GM19455 (cell line): Measurements from ENCODE around the gene IQSEC1.
A peak's percentile ranks its signal among the peaks of the same experiment; 100 is the strongest.

Experiments used
- ATAC-seq: cut with Tn5 transposase; IDR thresholded peaks from one replicate; pipeline ENCODE4 v1.9.1; 2021; ENCODE audit not compliant: unreplicated experiment

Gene IQSEC1

DNA sequence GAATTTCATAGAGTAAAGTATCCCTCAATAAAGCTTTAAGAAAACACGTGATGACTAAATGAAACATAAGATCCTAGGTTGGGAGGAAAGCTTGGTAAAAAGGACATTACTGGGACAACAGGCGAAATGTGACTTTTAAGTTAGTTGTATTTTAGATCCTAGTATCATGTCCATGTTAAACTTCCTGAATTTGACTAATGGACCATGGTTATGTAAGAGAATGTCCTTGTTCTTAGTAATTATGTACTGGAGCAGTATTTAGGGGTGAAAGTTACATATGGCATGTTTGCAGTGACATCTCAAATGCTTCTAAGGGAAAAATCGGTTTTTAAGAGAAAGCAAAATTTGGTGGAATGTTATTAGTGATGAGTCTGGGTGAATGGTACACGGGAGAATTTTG, 69.6 kb downstream of the IQSEC1 start:
- ATAC-seq, result no peak

DNA sequence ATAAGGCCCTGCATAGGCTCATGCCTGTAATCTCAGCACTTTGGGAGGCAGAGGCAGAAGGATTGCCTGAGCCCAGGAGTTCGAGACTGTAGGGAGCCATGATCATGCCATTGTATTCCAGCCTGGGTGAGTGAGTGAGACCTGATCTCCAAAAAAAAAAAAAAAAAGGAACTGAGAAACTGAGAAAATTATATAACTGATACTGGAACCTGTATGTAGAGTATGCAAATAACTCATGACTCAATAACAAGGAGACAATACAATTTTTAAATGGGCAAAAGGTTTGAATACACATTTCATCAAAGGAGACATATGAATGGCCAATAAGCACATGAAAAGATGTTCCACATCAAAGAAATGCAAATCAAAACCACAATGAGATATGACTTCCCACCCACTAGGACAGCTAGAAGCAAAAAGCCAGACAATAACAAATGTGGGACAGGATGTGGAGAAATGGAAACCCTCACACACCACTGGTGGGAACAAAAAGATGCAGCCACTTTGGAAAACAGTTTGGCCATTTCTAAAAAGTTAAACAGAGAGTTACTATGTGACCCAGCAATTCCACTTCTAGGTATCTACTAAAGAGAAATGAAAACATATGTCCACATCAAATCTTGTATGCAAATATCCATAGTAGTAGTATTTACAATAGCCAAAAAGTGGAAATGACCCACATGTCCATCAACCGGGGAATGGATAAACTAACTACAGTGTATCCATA, 70.7 kb downstream of the IQSEC1 start:
- peak; percentile 56 for ATAC-seq

GRCh38 chr3:12999147-13000140, 73.8 kb downstream of the IQSEC1 start:
- no peak for ATAC-seq

GRCh38 chr3:12998648-12999047, 74.6 kb downstream of the IQSEC1 start:
- no peak for ATAC-seq

- no peak for ATAC-seq
Measured at GRCh38 chr3:12997387-12997786, 75.8 kb downstream of the IQSEC1 start.

DNA sequence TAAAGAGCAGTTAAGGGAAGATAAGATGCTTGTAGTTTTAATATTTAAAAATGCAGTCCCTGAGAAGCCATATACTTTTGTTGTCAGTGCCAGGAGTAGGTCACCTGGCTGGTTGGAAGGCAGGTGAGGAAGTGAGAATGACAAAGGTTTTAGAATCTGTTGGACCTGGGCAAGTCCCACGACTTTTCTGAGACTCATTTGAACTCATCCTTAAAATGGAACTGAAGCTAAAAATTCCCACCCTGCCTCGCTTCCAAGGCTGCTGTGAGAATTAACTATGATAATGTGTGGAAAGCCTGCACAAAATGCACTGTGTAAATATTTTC, 77.1 kb downstream of the IQSEC1 start:
- ATAC-seq, result no peak

- ATAC-seq, result no peak
Measured at GRCh38 chr3:12995389-12996180, 77.6 kb downstream of the IQSEC1 start.

DNA sequence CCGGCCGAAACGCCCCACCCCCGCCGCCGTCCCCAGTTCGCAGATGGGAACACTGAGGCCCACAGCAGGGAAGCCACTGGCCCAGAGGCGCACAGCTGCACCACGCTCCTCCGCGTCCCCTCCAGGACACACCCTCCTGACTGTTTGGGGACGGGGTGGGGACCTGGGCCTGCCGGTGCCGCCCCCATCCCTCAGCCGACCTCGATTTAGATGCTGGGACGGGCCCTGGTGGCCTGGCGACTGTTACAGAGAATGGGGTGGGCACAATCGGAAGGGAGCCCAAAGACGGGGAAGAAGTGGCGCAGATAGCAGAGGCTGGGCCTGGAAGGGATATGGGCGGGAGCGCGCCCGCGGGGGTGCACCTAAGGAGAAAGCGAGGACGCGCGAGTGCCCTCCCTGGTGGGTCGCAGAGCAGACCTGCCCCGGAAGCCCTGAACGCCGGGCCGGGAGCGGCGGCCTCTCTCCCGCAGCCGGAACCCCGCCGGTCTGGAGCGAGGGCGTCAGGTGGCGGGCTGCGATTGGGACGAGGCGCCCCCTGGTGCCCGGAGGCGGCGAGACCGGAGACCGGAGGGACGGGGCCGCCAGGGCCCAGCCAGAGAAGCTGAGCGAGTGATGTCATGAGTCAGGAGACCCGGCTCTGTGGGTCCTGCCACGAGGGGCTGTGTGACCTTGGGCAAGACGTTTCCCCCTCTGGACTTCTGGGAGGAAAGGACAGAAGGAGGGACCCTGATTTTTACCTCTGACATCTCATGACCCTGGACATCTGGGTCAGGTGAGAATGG, 78.4 kb downstream of the IQSEC1 start:
- ATAC-seq, result peak; percentile 82

- no peak for ATAC-seq
Measured at GRCh38 chr3:12994357-12994606, 78.9 kb downstream of the IQSEC1 start.

DNA sequence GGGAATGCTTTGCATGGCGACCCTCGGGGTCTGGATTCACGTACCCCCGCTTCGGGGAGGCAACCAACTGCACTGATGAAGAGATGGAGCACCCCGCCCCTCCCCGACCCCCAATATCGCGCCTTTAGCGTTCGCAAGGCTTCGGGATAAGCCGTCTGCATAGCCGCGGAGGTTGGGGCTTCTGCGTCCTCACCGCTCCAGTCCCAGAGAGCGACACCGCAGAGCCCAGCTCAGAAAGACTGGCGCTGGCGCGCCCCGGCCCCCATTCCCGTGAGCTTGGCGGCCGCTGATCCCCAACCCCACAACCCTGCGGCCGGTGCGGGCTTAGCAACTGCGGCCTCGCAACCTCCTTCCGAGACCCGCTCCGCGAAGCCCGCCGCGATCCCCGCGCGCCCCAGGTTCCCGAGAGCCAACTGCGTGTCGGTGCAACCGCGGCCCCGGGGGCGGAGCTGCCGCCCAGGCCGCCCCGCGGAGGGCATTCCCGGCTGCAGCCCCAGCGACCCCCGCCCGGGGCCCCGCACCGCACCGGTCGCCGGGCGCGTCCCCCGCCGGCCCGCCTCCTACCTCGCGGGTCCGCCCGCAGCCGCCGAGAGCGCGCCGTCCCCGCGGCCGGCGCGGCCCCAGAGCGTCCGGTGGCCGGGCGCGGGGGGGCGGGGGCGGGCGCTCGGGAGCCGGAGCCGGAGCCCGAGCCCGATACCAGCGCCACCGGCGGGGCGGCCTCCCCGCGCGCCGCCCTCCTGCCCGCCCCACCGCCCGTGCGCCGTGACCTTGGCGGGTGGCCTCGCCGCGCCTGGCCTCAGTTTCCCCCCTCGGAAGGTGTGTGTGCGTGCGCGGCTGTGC, 79.5 kb downstream of the IQSEC1 start:
- no peak for ATAC-seq

DNA sequence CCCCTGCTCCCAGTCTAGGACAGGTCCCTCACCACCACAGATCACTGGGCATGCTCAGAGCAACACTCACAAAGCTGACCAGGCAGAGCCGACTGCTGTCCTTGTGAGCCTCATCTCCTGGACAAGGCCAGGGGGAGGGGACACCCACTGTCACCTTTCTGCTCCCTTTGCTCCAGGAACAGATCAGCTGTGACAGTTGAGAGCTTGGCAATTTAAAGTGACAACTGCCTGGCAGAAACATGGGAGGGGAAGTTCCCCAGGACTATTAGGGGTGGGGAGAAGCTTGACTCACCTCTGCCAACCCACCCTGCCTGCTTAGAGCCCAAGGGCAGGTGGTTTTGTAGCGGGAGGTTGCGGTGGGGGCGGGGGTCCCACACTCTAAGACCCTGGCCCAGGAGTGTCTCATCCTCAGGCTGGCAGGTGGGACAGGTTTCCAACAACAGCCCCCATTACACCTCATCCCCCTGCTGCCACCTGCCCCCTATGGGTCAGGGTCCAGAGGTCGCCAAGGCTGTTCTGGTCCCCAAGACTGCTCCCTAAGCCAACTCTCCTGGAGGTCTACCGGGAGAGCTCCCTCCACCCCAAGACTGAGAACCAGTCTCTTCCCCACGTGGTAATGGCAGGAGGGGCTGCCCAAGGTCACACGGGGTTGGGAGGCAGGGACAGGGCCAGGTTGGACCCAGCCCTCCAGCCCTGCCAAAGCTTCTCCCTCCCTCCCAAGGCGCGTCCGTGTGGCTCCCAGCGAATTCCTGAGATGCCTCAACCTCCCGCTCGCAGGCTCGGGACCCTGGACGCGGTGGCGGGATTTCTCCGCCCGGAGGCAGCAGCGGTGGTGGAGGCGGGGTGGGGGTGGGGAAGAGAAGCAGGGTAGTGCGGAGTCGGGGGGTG, 80.4 kb downstream of the IQSEC1 start:
- ATAC-seq, result no peak

GRCh38 chr3:12991861-12992281, 81.4 kb downstream of the IQSEC1 start:
- ATAC-seq, result no peak

- ATAC-seq, result no peak
Measured at GRCh38 chr3:12991481-12991837, 81.8 kb downstream of the IQSEC1 start.

GRCh38 chr3:12990781-12991480, 82.3 kb downstream of the IQSEC1 start:
- no peak for ATAC-seq

DNA sequence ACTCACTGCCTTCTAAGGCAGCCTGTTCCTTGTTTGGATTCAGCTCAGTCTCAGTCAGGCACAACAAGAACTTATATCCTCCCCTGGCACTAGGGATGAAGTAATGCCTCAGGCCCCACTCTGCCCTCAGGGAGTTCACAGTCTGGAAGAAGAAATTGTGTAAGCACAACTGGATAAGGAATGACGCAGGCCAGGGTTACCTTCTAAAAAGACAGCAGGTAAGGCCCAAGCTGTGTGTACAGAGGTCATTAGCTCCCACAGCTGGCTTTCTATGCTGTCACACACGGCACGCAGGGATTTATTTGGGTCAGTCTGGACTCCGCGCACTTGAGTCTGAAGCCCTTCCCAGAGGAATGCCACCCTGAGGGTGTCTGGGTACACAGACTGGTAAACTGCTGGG, 82.9 kb downstream of the IQSEC1 start:
- no peak for ATAC-seq

- no peak for ATAC-seq
Measured at GRCh38 chr3:12988728-12989454, 84.3 kb downstream of the IQSEC1 start.

DNA sequence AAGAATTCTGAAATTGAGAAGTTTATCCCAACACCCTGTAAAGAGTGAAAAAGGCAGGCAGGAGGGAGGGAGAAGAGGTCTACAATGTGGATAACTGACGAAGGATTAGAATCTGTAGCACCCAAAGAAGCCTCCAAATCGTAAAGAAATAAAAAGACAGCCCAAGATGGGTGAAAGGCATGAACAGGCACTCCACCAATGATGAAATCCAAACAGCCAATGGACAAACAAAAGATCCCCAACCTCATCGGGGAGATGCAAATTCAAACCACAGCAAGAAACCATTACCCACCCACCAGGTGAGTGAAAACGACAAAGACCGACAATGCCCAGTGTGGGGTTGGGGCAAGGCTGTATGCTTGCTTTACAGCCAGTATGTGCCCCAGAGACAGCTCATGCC, 85.6 kb downstream of the IQSEC1 start:
- no peak for ATAC-seq

DNA sequence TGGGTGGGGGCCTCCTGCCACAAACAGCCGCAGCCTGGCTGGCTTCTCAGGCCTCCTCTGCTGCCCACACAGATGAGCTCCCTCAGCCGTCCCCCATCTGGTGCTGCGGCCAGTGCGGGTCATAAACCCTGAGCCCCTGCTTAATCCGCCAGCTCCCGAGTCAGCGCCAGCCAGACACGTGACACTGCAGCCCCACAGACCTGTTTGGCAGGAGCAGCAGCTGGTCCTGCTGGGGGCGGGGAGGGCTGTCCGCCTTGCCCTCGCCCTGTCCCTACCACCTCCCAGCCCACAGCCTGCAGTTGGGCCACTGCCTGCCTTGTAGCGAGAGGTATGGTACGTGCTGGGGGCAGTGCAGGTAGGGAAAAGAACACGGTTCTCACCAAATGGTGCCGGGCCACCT, 86.2 kb downstream of the IQSEC1 start:
- no peak for ATAC-seq
